SU-DHL-6 (cell line): ENCODE data around the gene EPHA8.

Experiments
- H2AFZ ChIP-seq: fragments of 200-600 bp; sonication (generic); 2 replicates; pipeline ENCODE4 v1.6.1; 2014; ENCODE audit warnings: low read depth, mild to moderate bottlenecking, moderate library complexity, mixed read lengths, antibody characterized with exemption, low read length; ENCODE audit not compliant: severe bottlenecking
- H3F3A ChIP-seq: fragments of 200-600 bp; shearing (Covaris generic); 2 replicates; pipeline ENCODE4 v1.6.0; 2016; ENCODE audit warnings: antibody characterized with exemption, mild to moderate bottlenecking; ENCODE audit not compliant: insufficient read depth
- H3K27ac ChIP-seq: fragments of 200-600 bp; sonication (generic); 2 replicates; pipeline ENCODE4 v1.5.1; 2016; ENCODE audit warnings: low read depth, mild to moderate bottlenecking, low read length, moderate library complexity, mixed read lengths
- H3K27me3 ChIP-seq: fragments of 200-600 bp; sonication (generic), shearing (Covaris generic); 2 replicates; pipeline ENCODE4 v1.6.0; 2014; ENCODE audit warnings: mild to moderate bottlenecking, low read length
- H3K36me3 ChIP-seq: fragments of 200-600 bp; sonication (generic); 2 replicates; pipeline ENCODE4 v1.6.1; 2014; ENCODE audit warnings: mild to moderate bottlenecking, low read length, mixed read lengths
- H3K4me2 ChIP-seq: fragments of 300-600, 200-600 bp; shearing (Covaris generic), sonication (generic); 2 replicates; pipeline ENCODE4 v1.6.0; 2014; ENCODE audit warnings: low read length, low read depth, mild to moderate bottlenecking; ENCODE audit not compliant: poor library complexity, severe bottlenecking
- H3K4me3 ChIP-seq: fragments of 200-600 bp; sonication (generic); 2 replicates; pipeline ENCODE4 v1.5.1; 2014; ENCODE audit warnings: antibody characterized with exemption, low read length, mild to moderate bottlenecking, mixed read lengths; ENCODE audit not compliant: insufficient read depth, poor library complexity, severe bottlenecking
- H3K79me2 ChIP-seq: fragments of 200-600 bp; sonication (generic); 2 replicates; pipeline ENCODE4 v1.6.1; 2014; ENCODE audit warnings: mild to moderate bottlenecking, low read length, moderate library complexity; ENCODE audit not compliant: insufficient read depth
- H3K9ac ChIP-seq: fragments of 200-600 bp; sonication (generic); 2 replicates; pipeline ENCODE4 v1.7.0; 2014; ENCODE audit warnings: mild to moderate bottlenecking, low read length
- H3K9me2 ChIP-seq: fragments of 200-600 bp; sonication (generic); replicated peaks from 2 replicates; pipeline ENCODE4 v1.6.1; 2014; ENCODE audit warnings: low read length; ENCODE audit not compliant: insufficient read depth
- H3K9me3 ChIP-seq: fragments of 200-600 bp; sonication (generic); 2 replicates; pipeline ENCODE4 v1.6.1; 2014; ENCODE audit warnings: low read length, mixed read lengths; ENCODE audit not compliant: insufficient read depth
- H4K20me1 ChIP-seq: fragments of 200-600 bp; sonication (generic); 2 replicates; pipeline ENCODE4 v1.6.1; 2014; ENCODE audit warnings: low read depth, mild to moderate bottlenecking, antibody characterized with exemption, low read length, moderate library complexity, mixed read lengths
- EZH2phosphoT487 ChIP-seq: fragments of 200-600 bp; sonication (generic), shearing (Covaris generic); conservative IDR thresholded peaks from 2 replicates; pipeline ENCODE4 v1.6.1; 2018; ENCODE audit warnings: mild to moderate bottlenecking, antibody characterized with exemption, low read length, moderate library complexity, mixed read lengths
- TF ChIP-seq, protein P1 (sequence below): fragments of 200-600 bp; sonication (generic); IDR thresholded peaks from one replicate; pipeline ENCODE4 v1.5.1; 2017; ENCODE audit warnings: antibody characterized with exemption, mild to moderate bottlenecking, low read length, moderate library complexity; ENCODE audit not compliant: insufficient read depth, poor library complexity, severe bottlenecking

Gene EPHA8

DNA sequence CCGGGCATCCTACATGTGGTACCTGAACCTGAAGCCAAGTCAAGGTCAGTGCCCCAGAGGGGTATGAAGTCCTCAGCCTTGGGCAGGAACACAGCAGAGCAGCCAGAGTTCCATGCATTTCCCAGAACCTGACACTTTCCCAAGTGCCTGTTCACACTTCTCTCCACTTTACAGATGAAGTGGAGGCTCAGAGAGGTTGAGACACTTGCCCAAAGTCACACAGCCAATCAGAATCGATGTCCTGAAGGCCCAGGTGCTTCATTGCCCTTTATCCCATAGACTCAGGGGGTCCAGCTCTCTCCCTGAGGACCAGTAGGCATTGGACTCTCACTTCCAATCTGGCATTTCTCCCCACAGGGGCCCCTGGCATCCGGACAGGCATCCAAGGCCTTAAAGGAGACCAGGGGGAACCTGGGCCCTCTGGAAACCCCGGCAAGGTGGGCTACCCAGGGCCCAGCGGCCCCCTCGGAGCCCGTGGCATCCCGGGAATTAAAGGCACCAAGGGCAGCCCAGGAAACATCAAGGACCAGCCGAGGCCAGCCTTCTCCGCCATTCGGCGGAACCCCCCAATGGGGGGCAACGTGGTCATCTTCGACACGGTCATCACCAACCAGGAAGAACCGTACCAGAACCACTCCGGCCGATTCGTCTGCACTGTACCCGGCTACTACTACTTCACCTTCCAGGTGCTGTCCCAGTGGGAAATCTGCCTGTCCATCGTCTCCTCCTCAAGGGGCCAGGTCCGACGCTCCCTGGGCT lies 75.4 kb downstream of the EPHA8 start:
- no peaks in the 10 kb centered on the region for H4K20me1 ChIP-seq
- H3F3A ChIP-seq, result no peaks in the 10 kb centered on the region
- H3K4me3 ChIP-seq, result no peak overlapping the region
- H3K4me2 ChIP-seq, result no peak overlapping the region
- no peaks in the 10 kb centered on the region for H3K27me3 ChIP-seq
- H3K9me3 ChIP-seq, result no peaks in the 10 kb centered on the region
- TF ChIP-seq, protein P1, sequence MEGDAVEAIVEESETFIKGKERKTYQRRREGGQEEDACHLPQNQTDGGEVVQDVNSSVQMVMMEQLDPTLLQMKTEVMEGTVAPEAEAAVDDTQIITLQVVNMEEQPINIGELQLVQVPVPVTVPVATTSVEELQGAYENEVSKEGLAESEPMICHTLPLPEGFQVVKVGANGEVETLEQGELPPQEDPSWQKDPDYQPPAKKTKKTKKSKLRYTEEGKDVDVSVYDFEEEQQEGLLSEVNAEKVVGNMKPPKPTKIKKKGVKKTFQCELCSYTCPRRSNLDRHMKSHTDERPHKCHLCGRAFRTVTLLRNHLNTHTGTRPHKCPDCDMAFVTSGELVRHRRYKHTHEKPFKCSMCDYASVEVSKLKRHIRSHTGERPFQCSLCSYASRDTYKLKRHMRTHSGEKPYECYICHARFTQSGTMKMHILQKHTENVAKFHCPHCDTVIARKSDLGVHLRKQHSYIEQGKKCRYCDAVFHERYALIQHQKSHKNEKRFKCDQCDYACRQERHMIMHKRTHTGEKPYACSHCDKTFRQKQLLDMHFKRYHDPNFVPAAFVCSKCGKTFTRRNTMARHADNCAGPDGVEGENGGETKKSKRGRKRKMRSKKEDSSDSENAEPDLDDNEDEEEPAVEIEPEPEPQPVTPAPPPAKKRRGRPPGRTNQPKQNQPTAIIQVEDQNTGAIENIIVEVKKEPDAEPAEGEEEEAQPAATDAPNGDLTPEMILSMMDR, result no peak
- no peak for TF ChIP-seq EZH2phosphoT487
- no peak overlapping the region for H2AFZ ChIP-seq
- no peaks in the 10 kb centered on the region for H3K79me2 ChIP-seq
- no peak overlapping the region for H3K27ac ChIP-seq
- H3K9ac ChIP-seq, result no peak overlapping the region
- no peaks in the 10 kb centered on the region for H3K9me2 ChIP-seq
- no peaks in the 10 kb centered on the region for H3K36me3 ChIP-seq

DNA sequence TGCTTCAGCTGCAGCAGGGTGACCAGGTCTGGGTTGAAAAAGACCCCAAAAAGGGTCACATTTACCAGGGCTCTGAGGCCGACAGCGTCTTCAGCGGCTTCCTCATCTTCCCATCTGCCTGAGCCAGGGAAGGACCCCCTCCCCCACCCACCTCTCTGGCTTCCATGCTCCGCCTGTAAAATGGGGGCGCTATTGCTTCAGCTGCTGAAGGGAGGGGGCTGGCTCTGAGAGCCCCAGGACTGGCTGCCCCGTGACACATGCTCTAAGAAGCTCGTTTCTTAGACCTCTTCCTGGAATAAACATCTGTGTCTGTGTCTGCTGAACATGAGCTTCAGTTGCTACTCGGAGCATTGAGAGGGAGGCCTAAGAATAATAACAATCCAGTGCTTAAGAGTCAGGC lies 76.0 kb downstream of the EPHA8 start:
- no peak overlapping the region for H2AFZ ChIP-seq

DNA sequence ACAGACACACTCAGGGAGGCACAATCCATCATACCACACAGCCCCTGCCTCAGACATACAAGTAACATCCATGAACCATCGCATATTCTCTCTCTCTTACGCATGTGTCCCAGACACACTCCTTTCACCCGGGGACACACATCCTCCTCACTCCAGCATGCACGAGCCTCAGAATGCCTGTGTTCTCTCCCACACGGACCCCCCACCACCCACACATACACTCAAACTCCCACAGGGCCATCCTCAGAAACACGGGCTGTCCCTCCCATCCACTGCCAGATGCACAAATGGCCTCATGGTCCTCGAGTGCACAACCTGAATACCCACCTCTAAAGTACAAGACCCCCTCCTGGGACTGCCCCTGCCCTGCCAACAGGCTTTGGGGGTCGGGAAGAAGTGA lies 78.0 kb downstream of the EPHA8 start:
- H3K27ac ChIP-seq, result no peak overlapping the region
- H3K9me2 ChIP-seq, result no peaks in the 10 kb centered on the region
- H2AFZ ChIP-seq, result no peak overlapping the region
- H3K27me3 ChIP-seq, result no peaks in the 10 kb centered on the region
- H3K4me3 ChIP-seq, result no peak overlapping the region
- H3F3A ChIP-seq, result no peaks in the 10 kb centered on the region
- H3K9me3 ChIP-seq, result no peaks in the 10 kb centered on the region
- TF ChIP-seq EZH2phosphoT487, result no peak
- H4K20me1 ChIP-seq, result no peaks in the 10 kb centered on the region
- H3K9ac ChIP-seq, result no peak overlapping the region
- H3K36me3 ChIP-seq, result no peaks in the 10 kb centered on the region
- H3K79me2 ChIP-seq, result no peaks in the 10 kb centered on the region
- no peak overlapping the region for H3K4me2 ChIP-seq

More for the DNA sequence above, 76.0 kb downstream of the EPHA8 start:
- H3F3A ChIP-seq, result no peaks in the 10 kb centered on the region
- no peaks in the 10 kb centered on the region for H4K20me1 ChIP-seq
- H3K9me2 ChIP-seq, result no peaks in the 10 kb centered on the region
- no peaks in the 10 kb centered on the region for H3K9me3 ChIP-seq
- no peak overlapping the region for H3K9ac ChIP-seq
- H3K79me2 ChIP-seq, result no peaks in the 10 kb centered on the region
- no peak overlapping the region for H3K27ac ChIP-seq
- TF ChIP-seq EZH2phosphoT487, result no peak
- TF ChIP-seq, protein P1, result no peak
- no peak overlapping the region for H3K4me2 ChIP-seq
- H3K27me3 ChIP-seq, result no peaks in the 10 kb centered on the region
- no peak overlapping the region for H3K4me3 ChIP-seq
- no peaks in the 10 kb centered on the region for H3K36me3 ChIP-seq

DNA sequence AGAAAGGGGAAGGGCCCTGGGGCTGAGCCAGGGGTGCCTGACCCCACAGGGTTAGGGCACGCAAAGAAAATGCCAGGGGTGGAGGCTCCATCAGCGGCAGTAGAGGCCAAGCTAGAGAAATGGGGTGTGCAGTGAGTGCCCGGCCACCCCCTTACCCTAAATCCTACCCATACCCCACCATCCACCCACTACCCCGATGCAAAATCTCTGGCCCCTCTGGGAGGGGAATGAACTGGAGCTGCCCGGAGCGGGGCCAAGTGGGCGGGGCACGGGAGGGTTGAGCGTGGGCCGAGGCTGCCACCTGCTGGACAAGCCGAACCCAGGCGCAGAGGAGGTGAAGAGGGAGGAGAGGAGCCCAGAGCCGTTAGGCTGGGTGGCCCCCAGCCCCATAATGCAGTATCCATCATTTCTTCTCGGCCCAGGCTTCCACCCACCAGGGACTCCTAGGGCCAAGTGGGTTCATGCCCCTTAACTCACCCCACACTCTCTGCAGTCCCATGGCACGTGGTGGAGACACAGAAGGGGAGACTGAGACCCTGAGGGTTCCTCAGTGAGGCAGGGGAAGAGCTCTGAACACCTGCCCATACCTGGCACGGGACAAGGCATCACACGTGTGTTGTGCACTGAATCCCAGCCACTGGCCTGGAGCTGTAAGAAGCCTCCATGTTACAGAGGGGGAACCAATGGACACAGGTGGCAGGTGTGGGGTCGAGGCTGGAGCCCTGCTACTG lies 78.8 kb downstream of the EPHA8 start:
- Histone ChIP-seq H4K20me1 (no peaks in the 10 kb centered on the region), H3K79me2 (no peaks in the 10 kb centered on the region), H3K9me2 (no peaks in the 10 kb centered on the region), H3K9me3 (no peaks in the 10 kb centered on the region), H3K4me2 (no peak overlapping the region), H3K27ac (no peak overlapping the region), H3F3A (no peaks in the 10 kb centered on the region), H2AFZ (no peak overlapping the region), H3K9ac (no peak overlapping the region), H3K36me3 (no peaks in the 10 kb centered on the region), H3K4me3 (no peak overlapping the region), H3K27me3 (no peaks in the 10 kb centered on the region)
- TF ChIP-seq, protein P1, result peak; percentile 68
- TF ChIP-seq EZH2phosphoT487, result no peak
